MM.1S (cell line): ENCODE results near the gene DENND4A.

ENCODE experiments used
- EZH2 ChIP-seq: fragments of 300-600 bp; sonication (generic); optimal IDR thresholded peaks from 2 replicates; pipeline ENCODE3; 2017; ENCODE audit warnings: low read depth, mild to moderate bottlenecking, antibody characterized with exemption, low read length, mixed read lengths
- EZH2phosphoT487 ChIP-seq: fragments of 300-600 bp; sonication (generic); IDR thresholded peaks from 2 replicates; pipeline ENCODE4 v1.6.1; 2018; ENCODE audit warnings: antibody characterized with exemption, low read length
- TF ChIP-seq, protein P1 (sequence below): fragments of 300-600 bp; sonication (generic); IDR thresholded peaks from 2 replicates; pipeline ENCODE4 v1.5.1; 2016; ENCODE audit warnings: antibody characterized with exemption, low read length, mixed read lengths

DNA sequence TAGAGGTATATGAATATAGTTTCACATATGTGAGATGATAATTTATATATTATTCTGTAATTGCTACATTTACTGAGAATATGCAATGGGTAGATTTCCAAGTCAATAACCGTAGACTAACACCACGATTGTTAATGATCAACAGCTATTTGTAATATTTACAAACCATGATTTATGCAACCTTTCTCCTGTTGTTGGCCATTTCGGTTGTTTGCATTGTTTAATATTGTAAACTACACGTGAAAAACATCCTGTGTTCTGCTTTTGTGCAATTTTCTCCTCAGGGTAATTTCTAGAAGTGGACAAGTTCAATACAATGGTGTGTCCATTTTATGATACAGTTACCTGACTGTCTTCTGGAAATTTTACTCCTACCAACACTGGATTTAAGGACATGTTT is 47.9 kb upstream of the DENND4A start:
- TF ChIP-seq, protein P1, sequence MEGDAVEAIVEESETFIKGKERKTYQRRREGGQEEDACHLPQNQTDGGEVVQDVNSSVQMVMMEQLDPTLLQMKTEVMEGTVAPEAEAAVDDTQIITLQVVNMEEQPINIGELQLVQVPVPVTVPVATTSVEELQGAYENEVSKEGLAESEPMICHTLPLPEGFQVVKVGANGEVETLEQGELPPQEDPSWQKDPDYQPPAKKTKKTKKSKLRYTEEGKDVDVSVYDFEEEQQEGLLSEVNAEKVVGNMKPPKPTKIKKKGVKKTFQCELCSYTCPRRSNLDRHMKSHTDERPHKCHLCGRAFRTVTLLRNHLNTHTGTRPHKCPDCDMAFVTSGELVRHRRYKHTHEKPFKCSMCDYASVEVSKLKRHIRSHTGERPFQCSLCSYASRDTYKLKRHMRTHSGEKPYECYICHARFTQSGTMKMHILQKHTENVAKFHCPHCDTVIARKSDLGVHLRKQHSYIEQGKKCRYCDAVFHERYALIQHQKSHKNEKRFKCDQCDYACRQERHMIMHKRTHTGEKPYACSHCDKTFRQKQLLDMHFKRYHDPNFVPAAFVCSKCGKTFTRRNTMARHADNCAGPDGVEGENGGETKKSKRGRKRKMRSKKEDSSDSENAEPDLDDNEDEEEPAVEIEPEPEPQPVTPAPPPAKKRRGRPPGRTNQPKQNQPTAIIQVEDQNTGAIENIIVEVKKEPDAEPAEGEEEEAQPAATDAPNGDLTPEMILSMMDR: no peak
- TF ChIP-seq EZH2 (no peak), EZH2phosphoT487 (no peak)
